HG02885 (cell line): ENCODE data around the gene KCNIP1.
"Not testable (repeated sequence)": the region's sequence is repeated elsewhere in the genome, so short reads cannot be mapped to it uniquely, and the experiment has no call there.

ENCODE experiments used
- ATAC-seq: cut with Tn5 transposase; IDR thresholded peaks from one replicate; pipeline ENCODE4 v1.9.1; 2021; ENCODE audit warnings: mild to moderate bottlenecking; ENCODE audit not compliant: unreplicated experiment, poor library complexity

KCNIP1 gene

DNA sequence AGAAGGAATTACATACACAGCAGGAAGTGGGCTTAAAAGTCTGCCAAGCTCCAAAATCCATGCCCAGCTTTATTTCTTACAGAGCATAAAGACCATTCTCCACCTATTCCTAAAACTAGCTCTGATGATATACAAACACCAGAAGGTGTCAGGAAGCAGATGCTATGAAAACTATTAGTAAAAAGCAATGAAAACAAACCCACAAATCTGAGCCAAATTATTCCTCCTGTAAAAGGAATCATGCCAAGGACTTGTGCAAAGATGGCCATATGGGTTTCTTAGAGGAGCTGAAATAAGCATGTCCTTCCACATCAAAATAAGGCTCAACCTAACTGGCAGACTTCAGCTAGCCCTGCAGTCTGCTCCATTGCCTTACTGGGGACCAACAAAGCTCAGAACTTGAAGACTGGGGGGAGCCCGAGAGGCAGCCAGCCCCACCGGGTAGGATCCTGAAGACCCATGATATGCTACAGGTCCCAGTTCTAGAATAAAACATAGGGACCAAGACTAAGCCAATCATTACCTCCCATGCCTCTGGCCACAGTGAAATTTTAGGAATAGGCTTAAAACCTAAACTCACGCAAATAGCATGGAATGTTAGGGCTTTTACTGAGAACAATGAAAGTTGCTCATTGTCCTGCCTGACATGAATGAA lies 236.9 kb downstream of the KCNIP1 start:
- ATAC-seq = no peak

DNA sequence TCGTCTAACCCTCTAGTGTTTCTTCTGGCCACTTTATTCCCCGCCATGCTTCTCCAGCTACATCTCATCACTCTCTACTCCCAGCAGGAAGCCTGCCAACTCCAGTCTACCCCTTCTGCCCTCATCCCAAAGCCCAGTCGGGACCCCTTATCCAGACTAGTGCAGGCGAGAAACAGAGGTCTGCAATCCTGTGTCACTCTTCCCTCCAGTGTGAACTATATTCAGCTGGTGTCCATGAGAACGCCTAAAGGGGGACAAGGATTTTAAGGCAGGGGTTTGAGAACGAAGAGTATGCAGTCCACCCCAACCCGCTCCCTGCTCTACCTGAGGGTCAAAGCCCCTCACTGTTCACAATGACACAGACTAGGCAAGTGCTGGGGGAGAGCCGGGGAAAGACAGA lies 238.0 kb downstream of the KCNIP1 start:
- no peak for ATAC-seq

DNA sequence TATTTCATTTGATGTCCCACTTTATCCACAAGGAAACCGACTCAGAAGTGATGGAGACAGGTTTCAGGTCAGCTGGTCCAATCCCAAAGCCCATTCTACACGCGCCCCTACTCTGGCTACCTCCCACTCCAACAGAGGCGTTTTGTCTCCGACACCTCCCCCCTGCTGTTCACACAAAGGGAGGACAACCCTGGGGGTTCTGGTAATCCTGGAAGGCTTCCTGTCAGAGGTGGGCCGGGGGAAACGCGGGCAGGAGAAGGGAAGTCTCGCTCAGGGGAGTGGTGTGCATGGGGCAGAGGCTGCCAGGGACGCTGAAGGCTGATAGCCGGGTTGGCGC lies 240.0 kb downstream of the KCNIP1 start:
- no peak for ATAC-seq

DNA sequence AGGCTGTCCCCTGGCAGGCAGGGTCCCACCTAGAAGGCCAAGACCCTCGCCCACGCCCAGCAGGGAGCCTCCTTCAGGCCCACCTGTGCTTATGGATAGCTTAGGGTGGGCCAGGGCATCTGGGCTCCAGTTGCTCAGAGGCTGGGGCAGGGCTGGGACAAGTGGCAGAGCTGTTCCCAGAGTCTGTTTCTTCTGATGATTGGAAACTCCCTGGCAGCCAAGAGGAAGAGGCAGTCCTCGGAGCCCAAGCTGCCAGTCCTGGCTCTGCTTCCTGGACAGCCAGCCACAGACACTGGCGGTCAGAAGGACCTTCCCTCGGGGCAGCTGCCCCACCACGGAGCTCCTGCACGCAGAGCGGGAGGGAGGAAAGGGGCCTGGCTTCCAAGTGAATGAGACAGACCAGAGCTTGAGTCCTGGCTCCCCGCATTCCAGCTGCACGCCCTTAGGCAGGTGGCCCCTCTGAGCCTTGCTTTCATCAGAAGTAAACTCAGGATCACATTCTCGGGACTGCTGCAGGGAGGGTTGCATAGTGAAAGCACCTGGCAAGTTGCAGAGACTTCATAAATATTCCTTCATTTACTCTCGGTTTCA lies 241.8 kb downstream of the KCNIP1 start:
- no peak for ATAC-seq

DNA sequence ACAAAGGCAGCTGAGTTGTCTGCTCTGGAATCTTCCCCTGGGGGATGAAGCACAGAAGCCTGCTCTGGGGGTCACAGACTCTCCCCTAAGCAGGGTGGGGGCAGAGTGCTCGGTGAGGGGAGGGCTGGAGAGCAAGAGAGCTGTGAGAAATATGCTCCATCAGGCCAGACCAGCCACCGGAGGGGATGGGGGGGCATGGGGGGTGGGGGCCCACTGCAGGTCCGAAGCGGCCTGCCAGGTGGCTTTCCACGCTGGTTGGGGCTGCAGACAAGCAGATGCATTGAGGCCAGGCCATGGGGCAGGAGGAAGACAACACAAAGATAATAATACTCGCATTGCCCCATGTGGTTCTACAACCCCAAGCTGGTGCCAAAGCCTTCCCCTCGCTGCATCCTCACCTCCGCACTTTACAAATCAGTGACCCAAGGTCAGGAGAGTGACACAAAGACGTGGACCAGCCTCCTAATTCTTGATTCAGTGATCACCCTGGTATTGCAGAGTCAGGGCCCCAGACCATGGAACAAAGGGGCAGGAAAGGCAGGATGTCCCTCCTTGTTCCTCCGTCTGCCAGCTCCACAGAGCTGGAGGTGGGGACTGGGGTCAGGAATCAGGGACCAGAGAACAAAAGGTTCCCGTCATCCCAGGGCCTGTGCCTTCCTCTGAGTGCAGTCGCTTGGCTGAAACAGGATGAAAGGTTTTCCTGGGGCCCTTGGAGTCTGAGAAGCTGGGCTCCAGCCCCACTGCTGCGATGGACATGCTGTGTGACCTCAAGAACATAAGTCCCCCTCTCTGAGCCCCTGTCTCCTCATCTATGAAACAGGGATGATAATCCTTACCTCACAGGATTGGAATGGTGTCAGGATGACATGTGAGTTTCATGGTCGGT lies 242.5 kb downstream of the KCNIP1 start:
- ATAC-seq = no peak

- ATAC-seq = no peak
Measured at GRCh38 chr5:170746961-170747340, 243.1 kb downstream of the KCNIP1 start.

GRCh38 chr5:170747357-170747756 lies 243.5 kb downstream of the KCNIP1 start:
- ATAC-seq = no peak

DNA sequence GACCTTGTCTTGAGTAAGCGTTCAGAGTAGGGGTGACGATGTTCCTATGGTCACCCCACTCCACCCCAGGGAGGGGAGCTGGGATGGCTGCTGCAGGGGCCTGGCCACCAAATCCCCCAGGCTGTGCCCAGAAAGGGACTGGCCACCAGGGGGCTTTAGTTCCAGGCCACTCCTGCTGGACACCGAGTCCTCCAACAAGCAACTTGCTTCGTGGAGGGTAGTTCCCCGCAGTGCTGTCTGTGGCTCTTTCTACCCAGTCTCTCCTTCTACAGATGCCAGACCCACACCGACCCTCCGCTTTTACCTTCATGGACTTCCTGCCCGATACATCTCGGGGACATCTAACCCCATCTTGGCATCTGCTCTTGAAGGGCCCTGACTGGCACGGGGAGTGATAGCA lies 244.0 kb downstream of the KCNIP1 start:
- ATAC-seq = no peak

DNA sequence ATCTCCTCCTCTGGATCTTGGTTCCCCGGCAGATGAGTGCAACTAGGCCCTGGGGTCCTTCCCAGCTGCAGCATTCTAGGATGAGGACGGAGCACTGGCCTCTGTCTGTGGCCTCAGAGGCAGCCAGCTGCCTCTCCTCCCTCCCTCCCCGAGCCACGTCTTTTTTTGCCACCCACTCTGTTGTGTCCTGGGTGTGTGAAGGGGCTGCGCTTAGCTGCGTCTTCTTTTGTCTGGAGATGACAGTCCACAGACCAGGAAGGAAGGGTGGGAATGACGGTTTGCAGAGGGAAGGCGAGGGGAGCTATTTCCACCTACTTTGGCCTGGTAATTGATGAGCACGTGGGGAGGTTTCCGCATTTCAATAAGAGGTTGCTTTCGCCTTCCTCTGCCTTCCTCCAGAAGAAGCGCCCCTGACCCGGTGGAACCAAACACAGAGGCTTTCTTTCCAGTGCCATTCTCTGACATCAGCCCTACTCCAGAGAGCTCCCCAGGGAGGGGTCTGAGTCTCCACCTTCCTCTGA lies 245.2 kb downstream of the KCNIP1 start:
- ATAC-seq = no peak

DNA sequence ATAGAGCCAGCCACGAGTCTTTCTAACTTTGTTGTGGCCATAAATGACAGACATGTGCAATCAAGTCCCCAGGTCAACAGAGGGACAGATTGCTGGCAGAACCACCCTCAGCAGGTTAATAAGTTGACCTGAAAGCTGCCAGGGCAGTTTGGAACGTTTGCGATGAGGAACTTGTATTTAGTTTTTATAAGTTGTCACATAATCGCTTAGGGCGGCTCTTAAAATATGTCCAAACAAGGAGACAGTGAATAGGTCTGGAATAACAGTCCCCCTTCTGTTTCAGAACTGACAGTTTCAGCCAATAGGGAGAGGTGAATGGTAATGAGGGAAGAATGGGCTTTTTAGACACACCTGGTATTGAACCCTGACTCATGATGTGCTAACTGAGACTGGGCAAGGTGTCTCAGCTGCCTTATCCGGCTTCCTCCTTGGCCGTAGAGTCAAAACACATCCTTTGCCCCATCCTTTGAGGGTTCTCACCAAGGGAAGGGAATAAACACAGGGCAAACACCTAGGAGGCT lies 246.2 kb downstream of the KCNIP1 start:
- no peak for ATAC-seq

DNA sequence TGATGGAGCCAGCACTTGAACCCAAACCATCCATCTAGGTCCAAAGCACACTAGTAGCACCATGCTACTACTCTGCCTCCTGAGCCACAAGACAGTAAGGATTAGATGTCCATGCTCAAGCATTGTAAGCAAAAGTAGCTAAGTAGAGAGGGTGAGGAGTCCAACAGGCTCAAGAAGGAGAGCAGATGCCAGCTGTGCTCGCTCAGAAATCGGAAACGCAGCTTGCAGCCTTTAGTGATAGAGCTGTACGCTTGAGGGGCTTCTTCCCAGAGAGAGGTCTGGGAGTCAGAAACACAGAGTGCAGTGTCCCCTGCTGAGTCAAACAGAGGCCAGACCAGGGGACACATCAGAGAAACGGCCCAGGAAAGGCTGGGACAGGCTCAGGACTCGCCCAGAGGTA lies 247.0 kb downstream of the KCNIP1 start:
- no peak for ATAC-seq

DNA sequence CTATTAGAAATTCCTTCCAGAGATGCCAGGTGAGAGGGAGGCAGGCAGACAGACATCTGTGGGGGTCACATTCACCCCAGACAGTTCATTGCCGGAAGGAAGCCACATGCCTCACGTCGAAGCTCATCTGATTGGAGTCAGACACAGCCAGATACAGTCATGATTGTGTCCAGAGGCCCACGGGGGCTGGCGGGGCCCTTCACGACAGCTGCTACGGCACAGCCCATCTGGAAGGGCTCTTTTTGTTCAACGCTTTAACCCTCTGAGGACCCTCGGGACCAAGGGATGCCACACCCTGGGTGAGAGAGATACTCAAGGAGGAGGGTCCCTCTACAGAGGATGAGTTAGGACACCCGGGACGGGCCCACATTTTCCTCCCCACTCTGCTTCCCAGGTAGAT lies 247.8 kb downstream of the KCNIP1 start:
- no peak for ATAC-seq

DNA sequence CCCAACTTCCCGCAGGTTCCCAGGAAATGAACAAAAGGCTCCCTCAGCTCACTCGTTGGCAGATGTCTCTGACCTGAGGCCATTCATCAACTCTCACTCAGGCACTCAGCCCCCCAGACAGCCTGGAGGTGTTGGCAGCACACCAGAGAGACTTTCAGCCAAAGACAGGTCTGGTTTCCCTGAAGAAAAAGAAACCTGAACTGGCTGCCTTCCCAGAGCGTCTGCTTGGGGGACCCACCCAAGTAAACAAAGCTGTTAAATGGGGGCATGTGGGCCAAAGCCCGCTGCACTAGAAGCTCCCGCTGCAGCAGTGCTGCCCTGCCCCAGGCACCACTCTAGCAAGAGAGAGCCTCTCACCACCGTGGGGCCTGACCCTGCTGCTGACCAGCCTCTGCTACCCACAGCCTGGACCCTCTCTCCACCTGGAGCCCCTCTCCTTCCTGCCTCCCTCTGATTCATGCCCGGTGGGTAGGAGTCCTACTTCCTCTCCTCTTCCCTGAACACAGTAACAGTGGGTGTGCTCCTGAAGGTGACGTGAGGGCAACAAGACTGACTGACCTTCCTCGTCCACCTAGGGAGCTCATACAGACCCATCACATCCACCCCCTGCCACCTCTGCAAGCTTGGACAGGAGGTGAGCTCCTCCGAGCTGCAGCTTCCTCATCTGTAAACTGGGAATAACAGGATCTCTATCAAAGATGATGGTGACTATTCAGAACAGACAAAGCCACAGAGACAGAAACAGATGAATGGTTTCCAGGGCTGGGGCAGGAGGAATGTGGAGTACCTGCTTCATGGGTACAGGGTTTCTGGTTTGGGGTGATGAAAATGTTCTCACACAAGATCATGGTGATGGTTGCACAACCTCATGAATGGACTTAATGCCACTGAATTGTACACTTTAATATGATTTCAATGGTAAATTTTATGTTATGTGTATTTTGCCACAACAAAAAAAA lies 248.7 kb downstream of the KCNIP1 start:
- ATAC-seq = no peak

GRCh38 chr5:170753311-170753710 lies 249.5 kb downstream of the KCNIP1 start:
- ATAC-seq = no peak

DNA sequence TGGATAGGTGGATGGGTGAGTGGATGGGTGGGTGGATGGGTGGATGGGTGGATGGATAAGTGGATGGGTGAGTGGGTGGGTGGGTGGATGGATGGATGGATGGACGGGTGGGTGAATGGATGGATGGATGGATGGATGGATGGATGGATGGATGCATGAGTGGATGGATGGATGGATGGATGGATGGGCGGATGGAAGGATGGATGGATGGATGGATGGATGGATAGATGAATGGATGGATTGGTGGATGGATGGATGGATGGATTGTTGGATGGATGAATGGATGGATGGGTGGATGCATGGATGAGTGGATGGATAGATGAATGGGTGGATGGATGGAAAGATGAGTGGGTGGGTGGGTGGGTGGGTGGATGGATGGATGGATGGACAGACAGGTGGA lies 250.7 kb downstream of the KCNIP1 start:
- ATAC-seq = not testable (repeated sequence)

- no peak for ATAC-seq
Measured at GRCh38 chr5:170755679-170756456, 252.0 kb downstream of the KCNIP1 start.

DNA sequence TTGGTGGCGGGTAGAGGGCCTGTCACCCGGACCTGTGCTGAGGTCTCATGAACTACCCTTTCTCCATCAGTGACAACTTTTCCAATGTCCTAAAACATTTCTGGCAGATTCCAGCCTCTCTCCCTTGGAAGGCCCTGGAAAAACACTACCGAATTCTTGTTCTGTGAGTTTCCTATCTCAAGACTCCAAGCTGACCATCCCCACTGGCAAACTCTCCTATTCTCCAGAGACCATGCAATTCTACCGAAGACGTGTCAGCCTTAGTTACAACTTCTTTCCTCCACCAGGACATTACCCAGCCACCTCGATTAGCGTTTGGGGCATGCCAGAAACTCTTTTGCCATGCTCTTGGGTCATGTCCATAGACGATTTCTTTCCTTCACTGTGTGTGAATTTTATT lies 252.9 kb downstream of the KCNIP1 start:
- no peak for ATAC-seq

DNA sequence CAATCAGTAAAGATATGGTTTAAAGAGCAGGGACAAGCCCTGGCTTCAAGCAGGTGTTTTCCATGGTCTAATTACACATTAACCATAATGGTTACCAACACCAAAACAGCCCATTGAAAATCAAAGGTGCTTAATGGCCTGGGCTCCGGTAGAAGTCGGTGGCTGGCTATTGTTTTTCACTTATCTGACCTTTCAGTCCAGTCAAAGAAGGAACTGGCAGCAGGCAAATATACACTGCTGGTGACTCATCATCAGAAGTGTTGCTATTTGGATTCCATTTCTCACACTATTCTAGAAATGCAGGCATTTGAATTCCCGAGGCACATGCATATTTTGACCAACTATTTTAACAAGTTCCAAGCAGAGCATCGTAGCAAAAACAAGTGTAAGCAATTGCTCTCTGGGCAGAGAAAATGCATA lies 253.4 kb downstream of the KCNIP1 start:
- ATAC-seq = no peak

DNA sequence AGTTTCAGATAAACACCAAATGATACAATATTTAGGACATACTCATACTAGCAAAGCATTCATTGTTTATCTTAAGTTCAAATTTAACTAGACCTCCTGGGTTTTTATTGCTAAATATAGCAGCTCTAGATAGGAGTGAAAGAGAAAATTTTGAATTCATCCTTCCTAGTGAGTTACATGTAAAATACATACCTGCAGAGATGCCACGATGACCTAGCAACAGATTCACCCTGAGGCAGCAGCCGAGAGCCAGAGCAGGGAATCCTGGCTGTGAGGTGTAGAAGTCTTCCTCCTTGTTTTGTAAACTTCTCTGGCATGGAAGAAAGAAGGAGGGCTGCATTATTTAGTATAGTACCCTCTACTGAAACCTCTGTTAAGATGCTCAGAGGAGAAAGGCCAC lies 253.8 kb downstream of the KCNIP1 start:
- ATAC-seq = no peak
